LNCAP (cell line): ENCODE data around the gene IGFBP2.

Experiments
- TF ChIP-seq, protein P1 (sequence below): fragments of 450-650 bp; IDR thresholded peaks from 2 replicates; pipeline ENCODE4 v1.5.1; 2017; ENCODE audit warnings: mild to moderate bottlenecking

Gene IGFBP2

DNA sequence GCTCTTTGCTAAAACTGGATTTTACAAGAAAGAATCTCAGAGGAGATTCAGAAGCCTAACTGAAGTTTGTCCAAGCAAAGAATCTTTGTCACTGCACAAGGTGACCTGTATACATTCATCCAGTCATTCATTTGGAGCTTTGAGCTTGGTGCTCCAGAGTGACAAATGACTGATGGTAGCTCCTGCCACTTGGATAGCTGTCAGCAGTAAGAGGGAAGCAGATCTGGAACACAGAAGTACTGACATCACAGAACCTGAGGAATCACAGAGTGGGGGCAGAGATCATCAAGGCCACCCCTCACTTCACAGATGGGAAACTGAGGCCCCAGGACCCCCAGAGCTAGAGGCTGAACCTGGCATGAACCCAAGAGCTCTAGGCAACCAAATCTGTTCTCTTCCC, 28.8 kb upstream of the IGFBP2 start:
- TF ChIP-seq, protein P1, sequence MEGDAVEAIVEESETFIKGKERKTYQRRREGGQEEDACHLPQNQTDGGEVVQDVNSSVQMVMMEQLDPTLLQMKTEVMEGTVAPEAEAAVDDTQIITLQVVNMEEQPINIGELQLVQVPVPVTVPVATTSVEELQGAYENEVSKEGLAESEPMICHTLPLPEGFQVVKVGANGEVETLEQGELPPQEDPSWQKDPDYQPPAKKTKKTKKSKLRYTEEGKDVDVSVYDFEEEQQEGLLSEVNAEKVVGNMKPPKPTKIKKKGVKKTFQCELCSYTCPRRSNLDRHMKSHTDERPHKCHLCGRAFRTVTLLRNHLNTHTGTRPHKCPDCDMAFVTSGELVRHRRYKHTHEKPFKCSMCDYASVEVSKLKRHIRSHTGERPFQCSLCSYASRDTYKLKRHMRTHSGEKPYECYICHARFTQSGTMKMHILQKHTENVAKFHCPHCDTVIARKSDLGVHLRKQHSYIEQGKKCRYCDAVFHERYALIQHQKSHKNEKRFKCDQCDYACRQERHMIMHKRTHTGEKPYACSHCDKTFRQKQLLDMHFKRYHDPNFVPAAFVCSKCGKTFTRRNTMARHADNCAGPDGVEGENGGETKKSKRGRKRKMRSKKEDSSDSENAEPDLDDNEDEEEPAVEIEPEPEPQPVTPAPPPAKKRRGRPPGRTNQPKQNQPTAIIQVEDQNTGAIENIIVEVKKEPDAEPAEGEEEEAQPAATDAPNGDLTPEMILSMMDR = no peak

- TF ChIP-seq, protein P1 = no peak
Measured at GRCh38 chr2:216606551-216607276, 26.5 kb upstream of the IGFBP2 start.

- TF ChIP-seq, protein P1 = no peak
Measured at GRCh38 chr2:216607277-216607560, 26.0 kb upstream of the IGFBP2 start.

DNA sequence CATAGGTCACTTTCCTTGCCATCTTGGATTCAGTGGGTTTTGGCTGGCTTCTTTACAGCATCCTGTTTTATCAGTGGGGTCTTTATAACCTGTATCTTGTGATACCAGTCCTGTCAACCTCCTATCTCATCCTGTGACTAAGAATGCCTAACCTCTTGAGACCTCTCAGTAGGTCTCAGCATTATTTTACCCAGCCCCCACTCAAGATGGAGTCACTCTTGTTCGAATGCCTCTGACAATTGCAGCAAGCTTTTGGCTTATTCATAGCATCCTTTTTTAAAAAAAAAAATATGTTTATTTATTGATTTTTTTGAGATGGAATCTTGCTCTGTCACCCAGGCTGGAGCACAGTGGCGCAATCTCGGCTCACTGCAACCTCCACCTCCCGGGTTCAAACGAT, 24.7 kb upstream of the IGFBP2 start:
- TF ChIP-seq, protein P1 = no peak

GRCh38 chr2:216615298-216616082, 17.7 kb upstream of the IGFBP2 start:
- TF ChIP-seq, protein P1 = no peak

DNA sequence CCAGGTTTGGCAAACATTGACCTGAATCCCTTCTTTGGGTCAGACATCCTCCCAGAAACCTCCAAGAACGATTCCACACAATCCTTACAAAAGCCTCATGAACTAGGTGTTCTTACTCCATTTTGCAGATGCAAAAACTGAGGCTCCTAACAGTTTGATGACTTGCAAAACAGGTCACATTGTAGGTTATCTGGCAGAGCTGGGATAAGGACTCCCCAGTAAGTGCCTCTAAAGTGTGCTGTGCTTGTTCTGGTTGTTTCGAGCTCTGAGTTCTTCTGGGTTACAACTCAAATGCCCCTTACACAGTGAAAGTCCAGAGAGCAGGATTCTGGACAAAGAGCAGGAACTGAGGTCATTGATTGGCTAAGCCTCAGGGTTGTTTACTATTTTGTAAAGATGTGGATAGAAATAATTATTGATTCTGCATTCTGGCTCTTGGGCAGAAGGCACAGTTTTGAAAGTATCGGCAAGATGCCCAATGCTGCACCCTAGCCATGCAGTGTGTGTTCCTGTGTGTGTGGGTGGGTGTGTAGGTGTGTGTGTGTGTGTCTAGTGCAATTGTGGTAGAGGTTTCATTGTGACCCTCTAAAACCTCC, 17.0 kb upstream of the IGFBP2 start:
- TF ChIP-seq, protein P1 = no peak

DNA sequence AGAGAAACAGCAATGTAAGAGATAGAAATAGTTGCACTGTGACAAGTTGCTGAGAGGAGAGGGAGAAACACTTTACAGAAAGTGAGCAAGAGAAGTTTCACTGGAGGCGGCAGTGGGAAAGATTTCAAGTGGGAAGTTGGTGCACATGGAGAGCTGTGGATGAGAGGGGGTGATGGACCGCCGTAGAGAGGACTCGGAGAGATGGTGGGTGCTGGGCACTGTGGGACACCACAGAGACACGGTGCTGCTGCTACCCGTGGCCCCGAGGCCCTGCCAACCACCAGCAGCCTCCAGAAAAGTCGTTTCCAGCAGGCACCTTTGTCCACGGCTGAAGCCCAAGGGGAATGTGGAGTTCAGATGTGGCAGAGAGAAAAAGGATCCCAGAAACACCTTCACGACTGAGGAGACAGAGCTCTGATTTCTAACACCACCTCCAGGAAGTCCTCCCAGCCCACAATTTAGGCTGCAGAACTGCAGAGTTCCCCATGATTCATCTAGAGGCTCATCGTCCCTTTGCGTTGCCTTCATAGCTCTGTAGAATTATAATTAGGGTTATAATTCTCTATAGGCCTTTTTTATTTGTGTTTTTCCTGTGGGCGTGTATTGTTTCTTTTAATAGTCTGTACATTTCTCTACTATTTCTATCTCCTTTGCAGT, 15.9 kb upstream of the IGFBP2 start:
- TF ChIP-seq, protein P1 = no peak
